ENCODE measurements around the gene IL27RA.

Gene IL27RA

GRCh38 chr19:13989487-13989886, 42.1 kb upstream of the IL27RA start:
- H3F3A ChIP-seq (ENCODE audit: insufficient read depth, low read length) = no peaks in the 10 kb centered on the region; the same call in 1 of the 2 replicates
- H3K27ac ChIP-seq (ENCODE audit: low read depth, low read length, poor library complexity, severe bottlenecking) = no peak overlapping the region

GRCh38 chr19:13990085-13990484, 41.5 kb upstream of the IL27RA start:
- Histone ChIP-seq H2AFZ (ENCODE audit: low read length) (no peak overlapping the region), H3K27me3 (ENCODE audit: insufficient read depth, low read length) (no peaks in the 10 kb centered on the region), H3K9me2 (ENCODE audit: low read depth, low read length) (no peaks in the 10 kb centered on the region), H3K9me3 (ENCODE audit: low read length) (no peaks in the 10 kb centered on the region), H3K4me2 (ENCODE audit: low read length) (no peak overlapping the region), H3K9ac (ENCODE audit: low read length) (no peak overlapping the region), H3K4me1 (ENCODE audit: insufficient read depth, low read length, severe bottlenecking) (peaks cover 28% of the 10 kb centered on the region), H3K4me3 (ENCODE audit: low read depth, low read length, poor library complexity, severe bottlenecking) (no peak overlapping the region), H3K79me2 (ENCODE audit: insufficient read depth, low read length) (no peaks in the 10 kb centered on the region), H4K20me1 (ENCODE audit: insufficient read depth, low read length) (no peaks in the 10 kb centered on the region), H3F3A (ENCODE audit: insufficient read depth, low read length) (no peaks in the 10 kb centered on the region; the same call in 1 of the 2 replicates), H3K36me3 (ENCODE audit: insufficient read depth, low read length) (no peaks in the 10 kb centered on the region; the same call in 1 of the 2 replicates), H3K27ac (ENCODE audit: low read depth, low read length, poor library complexity, severe bottlenecking) (no peak overlapping the region)
- no peak for TF ChIP-seq EZH2 (IDR thresholded peaks at IDR 0.05; ENCODE audit: borderline replicate concordance, low read length)
- TF ChIP-seq CTCF (IDR thresholded peaks at IDR 0.05; ENCODE audit: low read length) = no peak

More at GRCh38 chr19:13989487-13989886, 42.1 kb upstream of the IL27RA start:
- Histone ChIP-seq H3K4me1 (ENCODE audit: insufficient read depth, low read length, severe bottlenecking) (peaks cover 30% of the 10 kb centered on the region), H3K27me3 (ENCODE audit: insufficient read depth, low read length) (no peaks in the 10 kb centered on the region; the same call in 1 of the 2 replicates), H3K9me2 (ENCODE audit: low read depth, low read length) (no peaks in the 10 kb centered on the region), H3K36me3 (ENCODE audit: insufficient read depth, low read length) (no peaks in the 10 kb centered on the region; the same call in 1 of the 2 replicates), H3K79me2 (ENCODE audit: insufficient read depth, low read length) (no peaks in the 10 kb centered on the region), H4K20me1 (ENCODE audit: insufficient read depth, low read length) (no peaks in the 10 kb centered on the region), H3K4me3 (ENCODE audit: low read depth, low read length, poor library complexity, severe bottlenecking) (no peak overlapping the region), H2AFZ (ENCODE audit: low read length) (no peak overlapping the region), H3K9ac (ENCODE audit: low read length) (no peak overlapping the region), H3K4me2 (ENCODE audit: low read length) (no peak overlapping the region), H3K9me3 (ENCODE audit: low read length) (no peaks in the 10 kb centered on the region)
- TF ChIP-seq CTCF (IDR thresholded peaks at IDR 0.05; ENCODE audit: low read length) (no peak), EZH2 (IDR thresholded peaks at IDR 0.05; ENCODE audit: borderline replicate concordance, low read length) (no peak)

- TF ChIP-seq CTCF (IDR thresholded peaks at IDR 0.05; ENCODE audit: low read length) = no peak
- TF ChIP-seq EZH2 (IDR thresholded peaks at IDR 0.05; ENCODE audit: borderline replicate concordance, low read length) = no peak
- no peak overlapping the region for H3K27ac ChIP-seq (ENCODE audit: low read depth, low read length, poor library complexity, severe bottlenecking)
- no peak overlapping the region for H3K4me2 ChIP-seq (ENCODE audit: low read length)
- no peak overlapping the region for H3K9ac ChIP-seq (ENCODE audit: low read length)
- no peaks in the 10 kb centered on the region for H3K79me2 ChIP-seq (ENCODE audit: insufficient read depth, low read length)
- H3K36me3 ChIP-seq (ENCODE audit: insufficient read depth, low read length) = no peaks in the 10 kb centered on the region; the same call in 1 of the 2 replicates
- H4K20me1 ChIP-seq (ENCODE audit: insufficient read depth, low read length) = no peaks in the 10 kb centered on the region
- H2AFZ ChIP-seq (ENCODE audit: low read length) = no peak overlapping the region
- H3K9me2 ChIP-seq (ENCODE audit: low read depth, low read length) = no peaks in the 10 kb centered on the region
- H3K4me1 ChIP-seq (ENCODE audit: insufficient read depth, low read length, severe bottlenecking) = peaks cover 9% of the 10 kb centered on the region
- H3K27me3 ChIP-seq (ENCODE audit: insufficient read depth, low read length) = no peaks in the 10 kb centered on the region
- no peaks in the 10 kb centered on the region for H3K9me3 ChIP-seq (ENCODE audit: low read length)
- H3K4me3 ChIP-seq (ENCODE audit: low read depth, low read length, poor library complexity, severe bottlenecking) = no peak overlapping the region
- H3F3A ChIP-seq (ENCODE audit: insufficient read depth, low read length) = no peaks in the 10 kb centered on the region
Measured at GRCh38 chr19:13992025-13992424, 39.5 kb upstream of the IL27RA start.
